ENCODE results near the gene CRACDL. TPM values are rescaled to one million over a fixed set of nuclear protein-coding genes. Genes with fewer than 3 reads are reported as not detected.

CRACDL gene
- total RNA-seq, 3 donors from 2014 or later (not counting 1 experiment from before 2014, with no cell fraction given): 0.09 to 0.40 (median 0.11) TPM

- H3K36me3 ChIP-seq (ENCODE audit: control insufficient read depth, insufficient read depth, low read length): no peaks in the 10 kb centered on the region
- intact Hi-C loops (cut with micrococcal nuclease): no loop called here
- Mint-ChIP-seq H3K27me3 (ENCODE audit: low read depth in 2 of 2) (peaks cover 28 to 56% of the 10 kb centered on the region in 2 donors), H3K4me1 (peaks cover 5 to 8% of the 10 kb centered on the region in 2 donors), H3K27ac (no peak overlapping the region), H3K9me3 (no peaks in the 10 kb centered on the region), H3K4me3 (no peak overlapping the region), H3K36me3 (no peaks in the 10 kb centered on the region)
- 82% methylated on average over 9 of the region's 10 CpGs for WGBS (ENCODE audit: insufficient coverage)
- TF ChIP-seq CTCF (IDR thresholded peaks at IDR 0.05): no peak
- no peaks in the 10 kb centered on the region for H3K9me3 ChIP-seq (ENCODE audit: control insufficient read depth, insufficient read depth, low read length)
- H3K4me3 ChIP-seq (ENCODE audit: low read length): no peak overlapping the region
- DNase-seq (no peak), ATAC-seq (no peak)
- no peak overlapping the region for H3K27ac ChIP-seq (ENCODE audit: low read length)
- H3K4me1 ChIP-seq (ENCODE audit: control insufficient read depth, insufficient read depth, low read length): peaks cover 26% of the 10 kb centered on the region
- H3K27me3 ChIP-seq (ENCODE audit: control insufficient read depth, insufficient read depth, low read length): peaks cover 18% of the 10 kb centered on the region
Observed at GRCh38 chr2:98914713-98915580, 21.1 kb downstream of the CRACDL start.

- H3K4me3 ChIP-seq (ENCODE audit: low read length): no peak overlapping the region
- DNase-seq (no peak), ATAC-seq (no peak)
- Mint-ChIP-seq H3K9me3 (no peaks in the 10 kb centered on the region), H3K27ac (no peak overlapping the region), H3K36me3 (no peaks in the 10 kb centered on the region), H3K27me3 (ENCODE audit: low read depth in 2 of 2) (peaks cover 27 to 62% of the 10 kb centered on the region in 2 donors), H3K4me3 (no peak overlapping the region), H3K4me1 (peaks cover 11 to 15% of the 10 kb centered on the region in 2 donors)
- H3K36me3 ChIP-seq (ENCODE audit: control insufficient read depth, insufficient read depth, low read length): no peaks in the 10 kb centered on the region
- no peaks in the 10 kb centered on the region for H3K9me3 ChIP-seq (ENCODE audit: control insufficient read depth, insufficient read depth, low read length)
- 91% methylated on average over 12 of the region's 12 CpGs for WGBS (ENCODE audit: insufficient coverage)
- H3K27me3 ChIP-seq (ENCODE audit: control insufficient read depth, insufficient read depth, low read length): peaks cover 18% of the 10 kb centered on the region
- no peak for TF ChIP-seq CTCF (IDR thresholded peaks at IDR 0.05)
- intact Hi-C loops (cut with micrococcal nuclease): no loop called here
- peaks cover 33% of the 10 kb centered on the region for H3K4me1 ChIP-seq (ENCODE audit: control insufficient read depth, insufficient read depth, low read length)
- H3K27ac ChIP-seq (ENCODE audit: low read length): no peak overlapping the region
Observed at GRCh38 chr2:98913916-98914712, 21.9 kb downstream of the CRACDL start.

- Mint-ChIP-seq H3K4me1 (peaks cover 18 to 21% of the 10 kb centered on the region in 2 donors), H3K36me3 (no peaks in the 10 kb centered on the region), H3K9me3 (no peaks in the 10 kb centered on the region), H3K4me3 (no peak overlapping the region), H3K27ac (no peak overlapping the region), H3K27me3 (ENCODE audit: low read depth in 2 of 2) (peaks cover 20 to 64% of the 10 kb centered on the region in 2 donors)
- H3K27me3 ChIP-seq (ENCODE audit: control insufficient read depth, insufficient read depth, low read length): peaks cover 18% of the 10 kb centered on the region
- ATAC-seq (no peak), DNase-seq (no peak)
- peaks cover 33% of the 10 kb centered on the region for H3K4me1 ChIP-seq (ENCODE audit: control insufficient read depth, insufficient read depth, low read length)
- 61% methylated on average over 11 of the region's 11 CpGs for WGBS (ENCODE audit: insufficient coverage)
- H3K4me3 ChIP-seq (ENCODE audit: low read length): no peak overlapping the region
- no peak overlapping the region for H3K27ac ChIP-seq (ENCODE audit: low read length)
- intact Hi-C loops (cut with micrococcal nuclease): no loop called here
- no peaks in the 10 kb centered on the region for H3K36me3 ChIP-seq (ENCODE audit: control insufficient read depth, insufficient read depth, low read length)
- TF ChIP-seq CTCF (IDR thresholded peaks at IDR 0.05): no peak
- H3K9me3 ChIP-seq (ENCODE audit: control insufficient read depth, insufficient read depth, low read length): no peaks in the 10 kb centered on the region
Observed at GRCh38 chr2:98912957-98913915, 22.8 kb downstream of the CRACDL start.

Measured in natural killer cell (primary cell).